Measurements from ENCODE around the gene SLN. TPM values are rescaled to one million over a fixed set of nuclear protein-coding genes. Genes with fewer than 3 reads are reported as not detected.

The SLN gene
- total and polyA plus RNA-seq, 7 experiments from 2014 or later = not detected

DNA sequence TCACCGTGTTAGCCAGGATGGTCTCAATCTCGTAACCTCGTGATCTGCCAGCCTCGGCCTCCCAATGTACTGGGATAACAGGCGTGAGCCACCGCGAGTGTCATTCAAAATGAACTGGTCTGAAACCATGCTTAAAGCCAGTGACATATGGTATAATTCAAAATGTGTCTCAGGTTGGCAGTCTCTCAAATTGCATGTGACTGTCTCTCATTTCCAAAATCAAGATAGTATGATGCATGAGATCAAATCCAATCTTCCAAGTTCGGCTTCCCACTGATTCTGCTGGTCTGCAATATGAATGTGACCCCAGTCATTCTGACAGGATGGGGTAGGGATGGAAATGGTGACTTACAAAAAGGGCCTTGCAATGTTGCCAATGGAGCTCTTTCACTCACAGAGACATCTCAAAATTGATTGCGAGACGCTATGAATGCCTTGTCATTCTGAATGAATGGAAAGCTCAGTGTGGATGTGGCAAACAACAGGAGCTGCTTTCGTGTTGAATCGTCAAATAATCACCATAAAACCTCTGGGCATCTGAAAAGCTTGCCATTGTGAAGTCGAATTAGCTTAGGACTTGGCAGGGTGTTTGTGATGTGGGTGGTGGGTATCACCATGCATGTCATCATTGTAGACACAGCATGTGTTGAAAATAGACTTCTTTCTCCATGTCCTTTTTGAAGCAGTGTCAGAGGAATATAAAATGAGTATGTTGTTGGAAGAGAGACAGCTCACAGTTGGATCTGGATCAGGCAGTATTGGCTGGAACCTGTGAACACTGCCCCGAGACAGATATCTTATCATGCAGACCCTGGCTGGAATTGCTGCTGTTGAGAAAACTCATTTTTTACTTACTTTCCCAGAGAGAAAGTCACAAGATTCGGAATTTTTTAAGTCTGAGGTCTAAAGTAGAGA lies 12.2 kb downstream of the SLN start:
- no peaks in the 10 kb centered on the region for H3K4me1 ChIP-seq (ENCODE audit: control insufficient read depth in 2 of 2, insufficient read depth in 2 of 2, low read length in 2 of 2)
- no peak overlapping the region for H3K27ac Mint-ChIP-seq
- H3K27me3 Mint-ChIP-seq = peaks cover 21 to 41% (median 34%) of the 10 kb centered on the region in 5 donors
- CTCF ChIA-PET = no interaction called here
- POLR2A ChIA-PET = no interaction called here
- H3K36me3 Mint-ChIP-seq = no peaks in the 10 kb centered on the region
- intact Hi-C loops (cut with micrococcal nuclease) = no loop called here
- ATAC-seq = no peak
- H3K9me3 ChIP-seq (ENCODE audit: control insufficient read depth in 2 of 3, low read length in 3 of 3) = no peaks in the 10 kb centered on the region
- H3K9me3 Mint-ChIP-seq = peaks cover 0 to 2% (median 0%) of the 10 kb centered on the region in 11 donors
- no peak overlapping the region for H3K27ac ChIP-seq (ENCODE audit: low read depth, low read length)
- no peak overlapping the region for H3K4me3 Mint-ChIP-seq
- no peak for DNase-seq
- no peaks in the 10 kb centered on the region for H3K27me3 ChIP-seq (ENCODE audit: control insufficient read depth in 2 of 2, insufficient read depth in 2 of 2, low read length in 2 of 2)
- H3K36me3 ChIP-seq (ENCODE audit: control insufficient read depth in 2 of 3, insufficient read depth in 3 of 3, low read length in 3 of 3) = no peaks in the 10 kb centered on the region
- H3K4me1 Mint-ChIP-seq = no peaks in the 10 kb centered on the region
- H3K4me3 ChIP-seq (ENCODE audit: low read length) = no peak overlapping the region

DNA sequence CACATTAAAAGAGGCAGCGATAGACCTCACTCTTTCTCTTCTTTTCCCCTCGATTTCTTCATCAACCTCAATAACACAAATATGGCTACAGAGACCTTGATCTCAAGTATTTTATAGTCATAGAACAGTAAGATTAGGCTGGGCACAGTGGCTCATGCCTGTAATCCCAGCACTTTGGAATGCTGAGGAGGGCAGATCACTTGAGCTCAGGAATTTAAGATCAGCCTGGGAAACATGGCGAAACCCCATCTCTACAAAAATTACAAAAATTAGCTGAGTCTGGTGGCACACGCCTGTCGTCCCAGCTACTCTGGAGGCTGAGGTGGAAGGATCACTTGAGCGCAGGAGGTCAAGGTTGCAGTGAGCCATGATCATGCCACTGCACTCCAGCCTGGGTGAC lies 14.6 kb downstream of the SLN start:
- Histone ChIP-seq H3K27ac (ENCODE audit: low read depth, low read length) (no peak overlapping the region), H3K4me1 (ENCODE audit: control insufficient read depth in 2 of 2, insufficient read depth in 2 of 2, low read length in 2 of 2) (no peaks in the 10 kb centered on the region), H3K4me3 (ENCODE audit: low read length) (no peak overlapping the region), H3K36me3 (ENCODE audit: control insufficient read depth in 2 of 3, insufficient read depth in 3 of 3, low read length in 3 of 3) (no peaks in the 10 kb centered on the region), H3K27me3 (ENCODE audit: control insufficient read depth in 2 of 2, insufficient read depth in 2 of 2, low read length in 2 of 2) (no peaks in the 10 kb centered on the region), H3K9me3 (ENCODE audit: control insufficient read depth in 2 of 3, low read length in 3 of 3) (no peaks in the 10 kb centered on the region)
- Mint-ChIP-seq H3K27ac (no peak overlapping the region), H3K27me3 (peaks cover 15 to 40% (median 27%) of the 10 kb centered on the region in 5 donors), H3K4me3 (no peak overlapping the region), H3K4me1 (peaks cover 0 to 3% (median 0%) of the 10 kb centered on the region in 7 donors), H3K36me3 (peaks cover 0 to 2% (median 0%) of the 10 kb centered on the region in 5 donors), H3K9me3 (no peaks in the 10 kb centered on the region)
- intact Hi-C loops (cut with micrococcal nuclease) = no loop called here
- ATAC-seq (no peak), DNase-seq (no peak)
- POLR2A ChIA-PET = no interaction called here
- CTCF ChIA-PET = no interaction called here

GRCh38 chr11:107696140-107696539 lies 15.7 kb downstream of the SLN start:
- H3K4me3 Mint-ChIP-seq = no peak overlapping the region
- H3K4me1 Mint-ChIP-seq = peaks cover 0 to 4% (median 0%) of the 10 kb centered on the region in 7 donors
- CTCF ChIA-PET = no interaction called here
- H3K36me3 ChIP-seq (ENCODE audit: control insufficient read depth in 2 of 3, insufficient read depth in 3 of 3, low read length in 3 of 3) = no peaks in the 10 kb centered on the region
- H3K9me3 ChIP-seq (ENCODE audit: control insufficient read depth in 2 of 3, low read length in 3 of 3) = no peaks in the 10 kb centered on the region
- H3K27me3 Mint-ChIP-seq = peaks cover 26 to 48% (median 36%) of the 10 kb centered on the region in 5 donors
- no peaks in the 10 kb centered on the region for H3K27me3 ChIP-seq (ENCODE audit: control insufficient read depth in 2 of 2, insufficient read depth in 2 of 2, low read length in 2 of 2)
- H3K4me1 ChIP-seq (ENCODE audit: control insufficient read depth in 2 of 2, insufficient read depth in 2 of 2, low read length in 2 of 2) = no peaks in the 10 kb centered on the region
- no peak overlapping the region for H3K27ac ChIP-seq (ENCODE audit: low read depth, low read length)
- H3K4me3 ChIP-seq (ENCODE audit: low read length) = no peak overlapping the region
- no peaks in the 10 kb centered on the region for H3K9me3 Mint-ChIP-seq
- POLR2A ChIA-PET = no interaction called here
- H3K36me3 Mint-ChIP-seq = peaks cover 0 to 3% (median 0%) of the 10 kb centered on the region in 5 donors
- ATAC-seq = no peak
- intact Hi-C loops (cut with micrococcal nuclease) = no loop called here
- H3K27ac Mint-ChIP-seq = no peak overlapping the region
- DNase-seq = no peak

DNA sequence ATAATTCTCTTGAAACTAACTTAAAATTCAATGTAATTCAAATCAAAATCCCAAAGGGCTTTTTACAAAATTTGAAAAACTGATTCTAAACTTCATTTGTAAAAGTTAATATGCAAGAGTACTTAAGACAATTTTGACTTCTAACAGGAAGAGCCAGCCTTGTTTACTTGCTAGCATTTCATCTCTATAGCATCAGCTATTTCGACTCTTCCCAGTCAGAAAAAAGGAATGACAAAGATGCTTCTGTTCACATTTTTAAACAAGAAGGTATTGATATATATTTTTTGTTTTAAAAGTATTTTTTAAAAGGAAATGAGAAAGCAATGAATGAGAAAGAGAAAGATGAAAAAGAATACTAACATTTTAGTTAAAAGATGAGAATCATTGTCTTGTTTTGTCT lies 16.4 kb downstream of the SLN start:
- intact Hi-C loops (cut with micrococcal nuclease) = no loop called here
- CTCF ChIA-PET = interaction anchor here (0.6 kb wide), 1 partner anchor 222 kb away, joined by 3 read pairs; no protein-coding TSS in a partner anchor
- H3K27ac Mint-ChIP-seq = no peak overlapping the region

GRCh38 chr11:107691000-107691750 lies 20.7 kb downstream of the SLN start:
- Mint-ChIP-seq H3K27me3 (peaks cover 15 to 27% (median 21%) of the 10 kb centered on the region in 5 donors), H3K9me3 (no peaks in the 10 kb centered on the region), H3K36me3 (peaks cover 0 to 3% (median 0%) of the 10 kb centered on the region in 5 donors), H3K4me1 (peaks cover 0 to 5% (median 0%) of the 10 kb centered on the region in 7 donors), H3K4me3 (no peak overlapping the region), H3K27ac (no peak overlapping the region)
- no peaks in the 10 kb centered on the region for H3K4me1 ChIP-seq (ENCODE audit: control insufficient read depth in 2 of 2, insufficient read depth in 2 of 2, low read length in 2 of 2)
- no peak for DNase-seq
- H3K36me3 ChIP-seq (ENCODE audit: control insufficient read depth in 2 of 3, insufficient read depth in 3 of 3, low read length in 3 of 3) = no peaks in the 10 kb centered on the region
- no peak for ATAC-seq
- intact Hi-C loops (cut with micrococcal nuclease) = loop anchor here in 1 of 2 donors (5.0 kb wide), 1 partner anchor 1604 kb away; no protein-coding TSS in a partner anchor
- no peak overlapping the region for H3K27ac ChIP-seq (ENCODE audit: low read depth, low read length)
- H3K9me3 ChIP-seq (ENCODE audit: control insufficient read depth in 2 of 3, low read length in 3 of 3) = no peaks in the 10 kb centered on the region
- no peaks in the 10 kb centered on the region for H3K27me3 ChIP-seq (ENCODE audit: control insufficient read depth in 2 of 2, insufficient read depth in 2 of 2, low read length in 2 of 2)
- POLR2A ChIA-PET = no interaction called here
- H3K4me3 ChIP-seq (ENCODE audit: low read length) = no peak overlapping the region
- CTCF ChIA-PET = interaction anchor here (0.6 kb wide), 1 partner anchor 128 kb away, joined by 3 read pairs; no protein-coding TSS in a partner anchor

More for the DNA sequence above, 16.4 kb downstream of the SLN start:
- Histone ChIP-seq H3K36me3 (ENCODE audit: control insufficient read depth in 2 of 3, insufficient read depth in 3 of 3, low read length in 3 of 3) (no peaks in the 10 kb centered on the region), H3K4me1 (ENCODE audit: control insufficient read depth in 2 of 2, insufficient read depth in 2 of 2, low read length in 2 of 2) (no peaks in the 10 kb centered on the region), H3K27ac (ENCODE audit: low read depth, low read length) (no peak overlapping the region), H3K9me3 (ENCODE audit: control insufficient read depth in 2 of 3, low read length in 3 of 3) (no peaks in the 10 kb centered on the region), H3K27me3 (ENCODE audit: control insufficient read depth in 2 of 2, insufficient read depth in 2 of 2, low read length in 2 of 2) (no peaks in the 10 kb centered on the region), H3K4me3 (ENCODE audit: low read length) (no peak overlapping the region)
- H3K36me3 Mint-ChIP-seq = peaks cover 0 to 3% (median 0%) of the 10 kb centered on the region in 5 donors
- no peaks in the 10 kb centered on the region for H3K9me3 Mint-ChIP-seq
- no peak overlapping the region for H3K4me3 Mint-ChIP-seq
- no peak for DNase-seq
- no peak for ATAC-seq
- H3K4me1 Mint-ChIP-seq = peaks cover 0 to 4% (median 0%) of the 10 kb centered on the region in 7 donors
- POLR2A ChIA-PET = no interaction called here
- peaks cover 28 to 46% (median 36%) of the 10 kb centered on the region in 5 donors for H3K27me3 Mint-ChIP-seq

GRCh38 chr11:107689317-107690202 lies 22.3 kb downstream of the SLN start:
- H3K4me3 ChIP-seq (ENCODE audit: low read length) = no peak overlapping the region
- H3K4me1 Mint-ChIP-seq = peaks cover 0 to 5% (median 0%) of the 10 kb centered on the region in 7 donors
- no peaks in the 10 kb centered on the region for H3K27me3 ChIP-seq (ENCODE audit: control insufficient read depth in 2 of 2, insufficient read depth in 2 of 2, low read length in 2 of 2)
- H3K9me3 Mint-ChIP-seq = no peaks in the 10 kb centered on the region
- H3K27ac ChIP-seq (ENCODE audit: low read depth, low read length) = no peak overlapping the region
- no peak overlapping the region for H3K4me3 Mint-ChIP-seq
- intact Hi-C loops (cut with micrococcal nuclease) = loop anchor here (1.0 to 5.0 kb wide), 5 partner anchors 113 to 1602 kb away; partner anchors contain the start of gene CWF19L2 (in 1 of the 2)
- no peaks in the 10 kb centered on the region for H3K36me3 ChIP-seq (ENCODE audit: control insufficient read depth in 2 of 3, insufficient read depth in 3 of 3, low read length in 3 of 3)
- CTCF ChIA-PET = interaction anchor here (1.2 to 2.8 kb wide), 8 partner anchors 17 to 1533 kb away, joined by 3 to 40 read pairs (median 4); partner anchors contain the start of gene ALKBH8
- no peaks in the 10 kb centered on the region for H3K9me3 ChIP-seq (ENCODE audit: control insufficient read depth in 2 of 3, low read length in 3 of 3)
- no peak overlapping the region for H3K27ac Mint-ChIP-seq
- H3K4me1 ChIP-seq (ENCODE audit: control insufficient read depth in 2 of 2, insufficient read depth in 2 of 2, low read length in 2 of 2) = no peaks in the 10 kb centered on the region
- DNase-seq (peak; percentile 7 to 51 (median 45)), ATAC-seq (peak; percentile 84)
- peaks cover 0 to 3% (median 0%) of the 10 kb centered on the region in 5 donors for H3K36me3 Mint-ChIP-seq
- H3K27me3 Mint-ChIP-seq = peaks cover 12 to 26% (median 20%) of the 10 kb centered on the region in 5 donors
- POLR2A ChIA-PET = no interaction called here

Measured in naive thymus-derived CD4-positive, alpha-beta T cell (primary cell).